ENCODE results near the gene MTMR3.
A peak's percentile ranks its signal among the peaks of the same experiment; 100 is the strongest.

- TF ChIP-seq CTCF (IDR thresholded peaks at IDR 0.05; ENCODE audit: low read length) (0 out of 2 replicates have a peak, but pooled peaks have one; percentile 15), EZH2 (optimal IDR thresholded peaks at IDR 0.05; ENCODE audit: low read depth, low read length) (no peak), EZH2phosphoT487 (IDR thresholded peaks at IDR 0.05; ENCODE audit: low read length) (no peak)
Observed at GRCh38 chr22:29998627-29999384, 115.8 kb downstream of the MTMR3 start.

All from MM.1S (cell line).